Choroid plexus epithelial cell (primary cell): ENCODE data around the gene ZMYND10.
A peak's percentile ranks its signal among the peaks of the same experiment; 100 is the strongest.

Source experiments
- DNase-seq: peaks from one replicate; pipeline ENCODE4 v3.0.0-alpha.2; 2010; ENCODE audit warnings: low read depth
- H3K4me3 ChIP-seq: 2 replicates; pipeline ENCODE4 v1.5.1; 2011; ENCODE audit warnings: low read depth, mild to moderate bottlenecking, control low read depth, low read length, moderate library complexity
- CTCF ChIP-seq: conservative IDR thresholded peaks from 2 replicates; pipeline ENCODE4 v1.5.1; 2011; ENCODE audit warnings: low read depth, mild to moderate bottlenecking, control low read depth, inconsistent platforms, low read length, moderate library complexity

Gene ZMYND10

GRCh38 chr3:50303013-50303815 lies 42.3 kb downstream of the ZMYND10 start, which contains the start of gene HYAL1:
TSS of gene HYAL1 (minus strand) at chr3:50303574. CDS start at chr3:50302956, 618 bp downstream.
- no peak within 1 kb of the TSS for H3K4me3 ChIP-seq
- no peak for DNase-seq
- TF ChIP-seq CTCF, result peak; percentile 5

GRCh38 chr3:50302095-50303012 lies 43.2 kb downstream of the ZMYND10 start:
- H3K4me3 ChIP-seq, result no peak overlapping the region
- no peak for TF ChIP-seq CTCF

DNA sequence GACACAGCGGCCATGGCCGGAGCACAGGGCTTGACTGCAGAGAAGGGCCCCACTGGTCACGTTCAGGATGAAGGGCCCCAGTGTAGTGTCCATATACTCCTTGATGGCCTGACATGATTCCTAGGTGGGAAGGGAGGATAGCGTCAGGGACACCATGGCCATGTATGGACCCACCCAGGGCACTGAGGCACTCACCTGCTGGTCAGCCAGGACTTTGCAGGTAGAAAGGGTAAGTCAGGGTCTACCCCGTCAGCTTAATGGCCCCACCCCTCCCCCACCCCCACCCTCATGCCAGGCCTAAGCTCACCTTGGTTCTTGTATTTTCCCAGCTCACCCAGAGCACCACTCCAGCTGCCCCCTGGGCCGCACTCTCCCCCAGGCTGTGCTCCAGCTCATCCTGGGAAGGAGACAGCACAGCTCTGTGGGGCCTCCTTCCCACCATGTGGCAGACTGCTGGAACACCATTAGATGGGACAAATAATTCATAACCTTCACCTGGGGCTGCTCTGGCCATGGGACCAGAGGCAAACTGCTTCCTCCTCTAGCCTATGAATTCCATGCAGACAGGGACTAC lies 44.8 kb downstream of the ZMYND10 start:
- TF ChIP-seq CTCF, result no peak
- H3K4me3 ChIP-seq, result no peak overlapping the region
- no peak for DNase-seq

More at GRCh38 chr3:50302095-50303012, 43.2 kb downstream of the ZMYND10 start:
- no peak for DNase-seq

GRCh38 chr3:50299929-50300680 lies 45.4 kb downstream of the ZMYND10 start:
- DNase-seq, result peak; percentile 35

GRCh38 chr3:50299638-50299928 lies 45.9 kb downstream of the ZMYND10 start:
- no peak for DNase-seq
- H3K4me3 ChIP-seq, result peak overlapping the region; percentile 55
- TF ChIP-seq CTCF, result no peak

More at GRCh38 chr3:50299929-50300680, 45.4 kb downstream of the ZMYND10 start:
- H3K4me3 ChIP-seq, result peak overlapping the region; percentile 55
- no peak for TF ChIP-seq CTCF

- TF ChIP-seq CTCF, result peak; percentile 33
- peak within 1 kb of the TSS; percentile 61 for H3K4me3 ChIP-seq
- DNase-seq, result peak; percentile 100
Measured at GRCh38 chr3:50298836-50299637, 46.5 kb downstream of the ZMYND10 start, which contains the start of the genes HYAL3 and NAA80. TSS of gene HYAL3 (minus strand) at chr3:50299405. CDS start at chr3:50295602, 3,803 bp downstream. TSS of gene NAA80 (minus strand) at chr3:50299405. CDS start at chr3:50297463, 1,942 bp downstream.
